ENCODE results near the gene TUBGCP3.

Gene TUBGCP3

GRCh38 chr13:112453874-112454647 lies 133.9 kb downstream of the TUBGCP3 start:
- no peak for DNase-seq (ENCODE audit: low read depth in 1 of 2, low spot score in 1 of 2)

GRCh38 chr13:112453207-112453829 lies 134.6 kb downstream of the TUBGCP3 start:
- DNase-seq (ENCODE audit: low read depth in 1 of 2, low spot score in 1 of 2): no peak

- DNase-seq (ENCODE audit: low read depth in 1 of 2, low spot score in 1 of 2): no peak
Measured at GRCh38 chr13:112452380-112453206, 135.4 kb downstream of the TUBGCP3 start.

DNA sequence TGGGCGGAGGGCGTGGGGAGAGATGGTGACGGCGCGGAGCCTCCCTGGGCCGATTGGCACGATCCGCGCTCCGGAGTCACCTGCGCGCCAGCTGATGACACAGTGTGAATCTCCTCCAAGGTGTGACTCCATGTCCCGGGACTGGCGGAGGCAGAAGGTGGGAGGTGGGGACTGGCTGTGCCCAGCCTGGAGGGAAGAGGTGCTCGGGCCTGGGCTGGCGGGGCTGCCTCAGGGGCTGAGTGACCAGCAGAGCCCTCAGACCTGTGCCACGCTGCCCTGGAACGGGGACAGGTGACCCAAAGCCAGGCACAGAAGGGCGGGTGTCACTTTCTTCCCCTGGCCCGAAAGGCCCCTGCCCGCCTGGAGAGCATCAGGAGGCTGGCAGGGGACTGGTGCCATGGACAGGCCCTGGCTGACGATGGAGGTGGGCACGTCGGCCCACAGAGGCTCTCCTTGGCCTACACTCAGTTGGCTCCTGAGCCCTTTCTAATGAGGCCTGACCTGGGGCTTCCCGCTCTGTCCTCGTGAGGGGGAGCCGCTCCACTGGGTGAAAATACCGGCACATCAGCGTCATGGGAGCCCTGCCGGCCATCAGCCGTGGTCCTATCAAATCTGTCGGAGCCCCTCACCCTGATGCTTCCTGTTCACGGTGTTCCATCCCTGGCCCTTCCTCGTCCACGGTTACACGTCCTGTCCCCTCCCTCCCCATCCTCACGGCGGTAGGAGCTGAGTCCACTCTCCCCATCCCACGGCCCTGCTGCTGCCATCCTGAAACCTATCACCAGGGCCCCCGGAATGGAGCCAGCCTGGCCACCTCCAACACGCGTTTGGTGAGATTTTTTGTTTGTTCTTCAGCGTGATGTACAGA lies 136.2 kb downstream of the TUBGCP3 start:
- no peak for DNase-seq (ENCODE audit: low read depth in 1 of 2, low spot score in 1 of 2)

DNA sequence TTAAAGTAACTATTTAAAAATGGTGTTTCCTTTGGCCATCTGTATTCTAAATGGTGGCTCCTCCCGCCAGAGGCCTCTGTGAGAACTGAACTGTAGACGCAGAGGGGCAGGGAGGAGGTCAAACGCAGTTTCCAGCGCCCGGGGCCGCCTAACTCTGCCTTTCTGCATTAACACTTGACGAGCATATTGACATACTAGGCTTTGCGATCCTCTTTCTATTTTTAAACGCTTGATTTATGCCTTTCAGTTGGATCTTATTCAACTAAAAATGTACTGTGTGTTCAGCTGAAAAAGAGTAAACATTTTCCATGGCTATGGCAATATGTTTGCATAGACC lies 137.1 kb downstream of the TUBGCP3 start:
- DNase-seq (ENCODE audit: low read depth in 1 of 2, low spot score in 1 of 2): no peak

DNA sequence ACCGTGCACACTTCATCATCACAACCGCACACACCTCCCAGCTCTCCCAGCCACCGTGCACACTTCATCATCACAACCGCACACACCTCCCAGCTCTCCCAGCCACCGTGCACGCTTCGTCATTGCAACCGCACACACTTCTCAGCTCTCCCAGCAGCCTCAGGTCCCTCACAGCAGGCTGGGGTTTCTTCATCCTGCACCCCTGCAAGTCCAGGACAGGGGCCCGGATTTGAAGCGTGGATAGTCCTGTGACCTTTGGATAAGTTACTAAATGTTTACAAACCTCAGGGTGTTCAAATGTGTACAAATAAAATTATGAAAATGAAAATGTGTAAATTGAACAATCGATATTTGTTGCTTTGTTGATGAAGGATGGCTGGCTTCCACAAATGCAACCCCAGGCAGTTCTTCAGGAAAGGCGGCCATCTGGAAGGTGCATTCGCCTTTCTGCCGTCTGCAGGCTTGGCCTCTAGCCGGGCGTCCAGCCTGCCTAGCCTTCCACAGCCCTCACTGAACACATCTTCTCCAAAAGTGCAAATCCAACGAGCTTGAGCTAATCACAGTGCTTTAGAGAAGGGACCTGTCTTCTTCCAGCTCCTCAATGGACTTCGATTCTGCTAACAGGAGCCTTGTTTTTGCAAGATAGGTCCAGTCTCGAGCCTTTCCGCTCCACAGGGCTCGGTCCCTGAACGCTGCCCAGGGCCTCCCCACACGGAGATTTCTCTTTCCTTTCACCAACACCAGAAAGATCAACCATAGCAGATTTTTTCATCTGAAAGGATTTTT lies 137.6 kb downstream of the TUBGCP3 start:
- DNase-seq (ENCODE audit: low read depth in 1 of 2, low spot score in 1 of 2): no peak

DNA sequence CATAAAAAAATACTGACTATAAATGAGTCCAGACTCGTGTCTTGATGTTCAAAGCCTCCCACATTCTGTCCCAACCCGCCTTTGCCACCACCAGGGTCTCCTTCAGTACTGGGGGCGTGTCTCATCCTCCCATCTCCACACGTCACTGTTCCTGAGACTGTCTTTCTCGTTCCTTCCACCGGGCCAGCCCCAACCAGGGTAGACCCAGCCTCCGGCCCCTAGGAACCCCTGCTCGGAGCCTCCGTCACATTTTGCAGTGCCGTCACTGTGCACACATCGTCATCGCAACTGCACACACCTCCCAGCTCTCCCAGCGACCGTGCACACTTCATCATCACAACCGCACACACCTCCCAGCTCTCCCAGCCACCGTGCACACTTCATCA lies 138.4 kb downstream of the TUBGCP3 start:
- no peak for DNase-seq (ENCODE audit: low read depth in 1 of 2, low spot score in 1 of 2)

- no peak for DNase-seq (ENCODE audit: low read depth in 1 of 2, low spot score in 1 of 2)
Measured at GRCh38 chr13:112448621-112449544, 139.1 kb downstream of the TUBGCP3 start.

- DNase-seq (ENCODE audit: low read depth in 1 of 2, low spot score in 1 of 2): no peak
Measured at GRCh38 chr13:112447761-112448603, 140.0 kb downstream of the TUBGCP3 start.

DNA sequence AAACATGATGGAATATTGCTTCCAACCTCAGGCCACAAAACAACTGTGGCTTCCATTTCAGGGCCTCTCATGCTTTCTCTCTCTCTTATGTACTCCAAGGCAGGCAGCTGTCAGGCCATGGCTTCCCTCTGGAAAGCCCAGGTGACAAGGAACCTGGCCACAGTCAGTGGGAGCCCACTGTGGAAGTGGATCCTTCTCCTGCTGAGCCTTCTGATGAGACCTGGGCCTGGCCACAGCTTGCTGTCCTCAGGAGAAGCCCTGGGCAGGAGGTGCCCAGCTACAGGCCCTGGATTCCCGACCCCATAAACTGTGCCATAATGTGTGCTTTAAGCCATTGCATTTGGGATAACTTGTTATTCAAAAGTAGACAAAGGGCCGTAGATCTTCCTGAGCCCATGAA lies 140.6 kb downstream of the TUBGCP3 start:
- no peak for DNase-seq (ENCODE audit: low read depth in 1 of 2, low spot score in 1 of 2)

DNA sequence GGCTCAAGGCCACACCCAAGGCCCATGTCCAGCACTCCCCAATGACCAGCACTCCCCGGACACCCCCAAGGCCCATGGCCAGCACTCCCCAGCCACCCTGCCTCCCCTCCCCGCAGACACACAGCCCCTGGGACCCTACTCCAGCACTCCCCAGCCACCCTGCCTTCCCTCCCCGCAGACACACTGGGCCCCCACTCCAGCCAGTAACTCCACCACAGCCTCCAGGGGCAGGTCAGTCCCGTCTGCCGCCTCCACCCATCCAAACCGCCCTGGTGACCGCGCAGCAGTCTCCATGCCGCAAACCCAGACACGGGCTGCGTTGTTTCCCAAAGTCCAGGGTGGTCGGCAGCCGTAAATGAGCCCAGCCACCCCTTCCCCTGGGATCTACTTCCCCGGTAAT lies 141.1 kb downstream of the TUBGCP3 start:
- no peak for DNase-seq (ENCODE audit: low read depth in 1 of 2, low spot score in 1 of 2)

- no peak for DNase-seq (ENCODE audit: low read depth in 1 of 2, low spot score in 1 of 2)
Measured at GRCh38 chr13:112446347-112446861, 141.5 kb downstream of the TUBGCP3 start.

GRCh38 chr13:112445411-112446271 lies 142.3 kb downstream of the TUBGCP3 start:
- no peak for DNase-seq (ENCODE audit: low read depth in 1 of 2, low spot score in 1 of 2)

DNA sequence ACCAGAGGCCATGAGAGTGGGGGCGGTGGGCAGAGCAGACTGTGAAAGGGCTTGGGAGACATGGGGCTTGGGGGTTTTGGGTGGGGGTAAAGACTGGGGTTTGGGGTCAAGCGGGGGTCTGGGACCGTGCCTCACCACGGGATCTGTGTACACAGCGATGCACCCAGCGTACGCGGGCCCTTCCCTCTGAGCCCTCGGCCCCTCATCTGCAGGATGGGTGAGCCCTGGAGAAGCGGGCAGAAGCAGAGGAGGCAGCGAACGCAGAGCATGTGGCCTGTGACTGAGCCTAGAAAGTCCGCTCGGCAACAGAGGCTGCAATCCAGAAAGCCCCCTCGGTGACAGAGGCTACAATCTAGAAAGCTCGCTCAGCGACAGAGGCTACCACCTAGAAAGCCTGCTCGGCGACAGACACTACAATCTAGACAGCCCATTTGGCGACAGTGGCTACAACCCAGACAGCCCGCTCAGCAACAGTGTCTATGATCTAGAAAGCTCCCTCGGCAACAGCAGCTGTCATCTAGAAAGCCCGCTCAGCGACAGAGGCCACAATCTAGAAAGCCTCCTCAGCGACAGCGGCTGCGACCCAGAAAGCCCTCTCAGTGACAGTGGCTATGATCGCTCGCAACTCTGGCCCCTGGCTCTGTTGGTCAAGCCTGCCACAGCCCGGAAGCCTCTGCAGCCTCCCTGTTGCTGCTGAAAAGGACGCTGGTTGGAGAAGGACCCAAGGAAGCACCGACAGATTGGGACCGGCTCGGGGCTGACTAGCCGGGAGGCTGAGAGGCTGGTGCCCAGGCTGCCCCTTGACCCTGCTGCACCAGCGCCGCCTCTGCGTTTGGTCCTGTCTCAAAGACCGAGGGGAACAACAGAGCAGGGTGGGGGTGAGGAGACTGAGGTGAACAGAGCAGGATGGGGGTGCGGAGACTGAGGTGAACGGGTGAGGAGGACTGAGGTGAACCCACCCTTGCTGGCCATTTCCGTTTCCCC lies 143.2 kb downstream of the TUBGCP3 start:
- DNase-seq (ENCODE audit: low read depth in 1 of 2, low spot score in 1 of 2): no peak

- DNase-seq (ENCODE audit: low read depth in 1 of 2, low spot score in 1 of 2): no peak
Measured at GRCh38 chr13:112443995-112444311, 144.0 kb downstream of the TUBGCP3 start.
